HG02938 (cell line): ENCODE measurements around the gene VPS13D.
"Not testable (repeated sequence)": the region's sequence is repeated elsewhere in the genome, so short reads cannot be mapped to it uniquely, and the experiment has no call there.

Experiments
- ATAC-seq: cut with Tn5 transposase; IDR thresholded peaks from one replicate; pipeline ENCODE4 v1.9.1; 2021; ENCODE audit warnings: mild to moderate bottlenecking, moderate library complexity; ENCODE audit not compliant: unreplicated experiment

The VPS13D gene

GRCh38 chr1:12444329-12444841, 214.6 kb downstream of the VPS13D start:
- ATAC-seq, result no peak

- no peak for ATAC-seq
Measured at GRCh38 chr1:12445257-12445656, 215.4 kb downstream of the VPS13D start.

- ATAC-seq, result no peak
Measured at GRCh38 chr1:12446593-12446992, 216.8 kb downstream of the VPS13D start.

GRCh38 chr1:12447307-12447706, 217.5 kb downstream of the VPS13D start:
- no peak for ATAC-seq

- ATAC-seq, result no peak
Measured at GRCh38 chr1:12447849-12448312, 218.1 kb downstream of the VPS13D start.

- no peak for ATAC-seq
Measured at GRCh38 chr1:12448746-12449177, 218.9 kb downstream of the VPS13D start.

GRCh38 chr1:12450090-12450755, 220.4 kb downstream of the VPS13D start:
- no peak for ATAC-seq

- no peak for ATAC-seq
Measured at GRCh38 chr1:12450756-12451559, 221.1 kb downstream of the VPS13D start.

GRCh38 chr1:12451560-12451900, 221.7 kb downstream of the VPS13D start:
- ATAC-seq, result no peak

GRCh38 chr1:12452262-12452661, 222.4 kb downstream of the VPS13D start:
- no peak for ATAC-seq

- no peak for ATAC-seq
Measured at GRCh38 chr1:12453400-12454343, 223.8 kb downstream of the VPS13D start.

- no peak for ATAC-seq
Measured at GRCh38 chr1:12454406-12455391, 224.9 kb downstream of the VPS13D start.

GRCh38 chr1:12456081-12456480, 226.3 kb downstream of the VPS13D start:
- not testable (repeated sequence) for ATAC-seq

- no peak for ATAC-seq
Measured at GRCh38 chr1:12456979-12457378, 227.1 kb downstream of the VPS13D start.

- no peak for ATAC-seq
Measured at GRCh38 chr1:12457771-12458170, 227.9 kb downstream of the VPS13D start.

- ATAC-seq, result no peak
Measured at GRCh38 chr1:12458571-12458970, 228.7 kb downstream of the VPS13D start.

- ATAC-seq, result no peak
Measured at GRCh38 chr1:12460121-12460520, 230.3 kb downstream of the VPS13D start.

GRCh38 chr1:12460911-12461621, 231.2 kb downstream of the VPS13D start:
- ATAC-seq, result no peak

GRCh38 chr1:12461754-12462153, 231.9 kb downstream of the VPS13D start:
- no peak for ATAC-seq
